ENCODE data around the gene AMIGO2.
"Not testable (repeated sequence)": the region's sequence is repeated elsewhere in the genome, so short reads cannot be mapped to it uniquely, and the experiment has no call there.

The AMIGO2 gene

GRCh38 chr12:47120736-47121135, 41.0 kb upstream of the AMIGO2 start:
- DNase-seq (ENCODE audit: low read depth), result no peak
- no peak for TF ChIP-seq CTCF (IDR thresholded peaks at IDR 0.05; ENCODE audit: low read length, missing control alignments)
- H3K4me3 ChIP-seq (replicated peaks; ENCODE audit: low read depth, low read length), result no peak overlapping the region

- DNase-seq (ENCODE audit: low read depth); H3K4me3 ChIP-seq (replicated peaks; ENCODE audit: low read depth, low read length): not testable (repeated sequence)
Measured at GRCh38 chr12:47117305-47117704, 37.5 kb upstream of the AMIGO2 start.

DNA sequence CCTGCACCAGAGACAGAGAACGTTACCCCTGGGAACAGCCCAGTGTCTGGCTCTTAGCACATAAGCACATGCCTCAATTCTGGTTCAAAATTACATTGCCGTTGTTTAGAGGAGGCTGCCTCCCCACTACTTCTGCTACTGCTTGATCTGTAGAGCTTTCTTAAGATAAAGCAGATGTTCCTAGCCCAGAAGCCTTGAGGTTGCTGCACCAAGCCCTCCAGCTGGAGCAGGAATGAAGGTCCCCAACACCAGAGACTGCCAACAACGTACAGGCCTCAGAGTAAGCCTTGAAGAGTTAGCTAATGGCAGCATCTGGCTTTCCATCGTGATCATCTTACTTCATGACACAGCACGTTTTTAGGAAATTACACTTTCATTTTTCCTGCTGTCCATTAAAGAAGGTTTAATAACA, 34.7 kb upstream of the AMIGO2 start:
- no peak overlapping the region for H3K4me3 ChIP-seq (replicated peaks; ENCODE audit: low read depth, low read length)
- TF ChIP-seq CTCF (IDR thresholded peaks at IDR 0.05; ENCODE audit: low read length, missing control alignments), result no peak
- no peak for DNase-seq (ENCODE audit: low read depth)

DNA sequence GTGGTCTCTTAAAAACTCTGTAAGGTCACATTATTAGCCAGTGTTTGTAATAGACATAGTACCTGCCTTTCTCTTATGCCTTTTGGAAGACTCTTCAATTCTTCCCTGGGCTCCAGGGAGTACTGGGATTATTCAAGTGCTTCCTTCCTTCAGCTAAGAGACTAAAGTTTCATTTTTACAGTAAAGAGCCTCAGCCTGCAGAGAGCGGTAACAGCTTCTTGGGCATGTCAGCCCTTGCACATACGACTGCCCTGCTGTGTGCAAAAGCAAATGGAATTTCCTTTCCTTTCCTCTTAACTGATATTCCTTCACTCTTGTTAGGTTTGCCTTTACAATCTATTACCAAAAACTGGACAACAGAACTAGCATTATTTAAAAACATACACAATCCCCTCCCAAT, 32.9 kb upstream of the AMIGO2 start:
- no peak for TF ChIP-seq CTCF (IDR thresholded peaks at IDR 0.05; ENCODE audit: low read length, missing control alignments)
- H3K4me3 ChIP-seq (replicated peaks; ENCODE audit: low read depth, low read length), result no peak overlapping the region
- DNase-seq (ENCODE audit: low read depth), result no peak

GRCh38 chr12:47111854-47112253, 32.1 kb upstream of the AMIGO2 start:
- no peak overlapping the region for H3K4me3 ChIP-seq (replicated peaks; ENCODE audit: low read depth, low read length)
- no peak for TF ChIP-seq CTCF (IDR thresholded peaks at IDR 0.05; ENCODE audit: low read length, missing control alignments)
- no peak for DNase-seq (ENCODE audit: low read depth)

DNA sequence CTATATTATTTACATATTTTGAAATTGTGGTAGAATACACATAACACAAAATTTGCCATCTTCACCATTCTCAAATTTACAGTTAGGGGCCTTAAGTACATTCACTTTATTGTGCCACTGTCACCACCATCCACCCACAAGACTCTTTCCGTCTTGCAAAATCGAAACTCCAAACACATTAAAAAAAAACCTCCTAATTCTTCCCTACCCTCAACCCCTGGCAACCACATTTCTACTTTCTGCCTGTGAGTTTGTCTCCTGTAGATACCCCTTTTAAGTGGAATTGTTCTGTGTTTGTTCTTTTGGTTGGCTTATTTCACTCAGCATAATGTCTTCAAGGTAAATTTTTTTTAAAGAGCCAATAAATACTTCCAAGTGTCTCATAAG, 31.6 kb upstream of the AMIGO2 start:
- no peak for DNase-seq (ENCODE audit: low read depth)
- no peak for TF ChIP-seq CTCF (IDR thresholded peaks at IDR 0.05; ENCODE audit: low read length, missing control alignments)
- no peak overlapping the region for H3K4me3 ChIP-seq (replicated peaks; ENCODE audit: low read depth, low read length)

GRCh38 chr12:47110718-47111391, 31.1 kb upstream of the AMIGO2 start:
- no peak overlapping the region for H3K4me3 ChIP-seq (replicated peaks; ENCODE audit: low read depth, low read length)
- TF ChIP-seq CTCF (IDR thresholded peaks at IDR 0.05; ENCODE audit: low read length, missing control alignments), result no peak
- DNase-seq (ENCODE audit: low read depth), result no peak
